HCT116 (cell line): ENCODE data around the gene SKA3. TPM values are rescaled to one million over a fixed set of nuclear protein-coding genes. Genes with fewer than 3 reads are reported as not detected.

Experiments
- ATAC-seq: fragments of 200-7000 bp; cut with Tn5 transposase; 2 replicates; pipeline ENCODE4 v1.9.1; 2020; ENCODE audit warnings: mild to moderate bottlenecking, moderate library complexity
- BruUV-seq: library from RNA; stranded (reverse); fragments of 400-500 nt; replicated peaks from 2 replicates; lab custom pipeline; 2021; lab: Mats Ljungman, UMichigan
- CTCF ChIA-PET: fragments of 300-600 bp; sonication (Branson Sonifier 250); formaldehyde crosslinking; loops from one replicate; lab custom pipeline; 2021; ENCODE audit warnings: antibody characterized with exemption; lab: Charles Lee
- POLR2A ChIA-PET: fragments of 300-600, 350-600 bp; sonication (Branson Sonifier 250); formaldehyde crosslinking; loops from one replicate; lab custom pipeline; 2021; ENCODE audit warnings: antibody characterized with exemption; lab: Charles Lee
- RAD21 ChIA-PET, 2 experiments: fragments of 300-600 bp; sonication (Branson Sonifier 250); formaldehyde crosslinking; loops; one replicate each; lab custom pipeline; 2023; ENCODE audit warnings: low total read pairs in 2 of 2; ENCODE audit not compliant: uncharacterized antibody in 2 of 2, unreplicated experiment in 2 of 2, low non-redundant PET in 1 of 2; lab: Charles Lee
- DNase-seq: peaks from one replicate; pipeline ENCODE4 v3.0.0-alpha.2; 2010; ENCODE audit warnings: low read depth, low spot score
- H2AFZ ChIP-seq: fragments of 200-600 bp; shearing (Covaris generic), sonication (generic); 2 replicates; pipeline ENCODE4 v1.6.1; 2017; ENCODE audit warnings: low read depth, mixed run types, mixed read lengths, antibody characterized with exemption, low read length; ENCODE audit not compliant: poor library complexity, severe bottlenecking
- H3K27ac ChIP-seq: 2 replicates; pipeline ENCODE4 v1.5.1; 2012; ENCODE audit warnings: low read depth, low read length
- H3K27me3 ChIP-seq: fragments of 200-600 bp; sonication (generic); 2 replicates; pipeline ENCODE4 v1.6.1; 2016; ENCODE audit warnings: mixed run types, low read length, mixed read lengths; ENCODE audit not compliant: insufficient read depth
- H3K36me3 ChIP-seq, 2 experiments: fragments of 200-500 bp in 1 of 2; fragments of 200-600 bp in 1 of 2; sonication (Bioruptor generic) in 1 of 2; sonication (generic) in 1 of 2; 2 replicates each; pipeline versions ENCODE4 v1.5.1 to v1.6.1; 2014 to 2016; ENCODE audit warnings: low read length in 2 of 2, inconsistent platforms in 1 of 2, mixed read lengths in 1 of 2, mixed run types in 1 of 2; ENCODE audit not compliant: insufficient read depth in 2 of 2, control insufficient read depth in 1 of 2
- H3K4me1 ChIP-seq, 2 experiments: fragments of 200-600 bp in 1 of 2; sonication (generic) in 1 of 2; 2 replicates each; pipeline versions ENCODE4 v1.5.1 to v1.6.1; 2012 to 2017; ENCODE audit warnings: low read length in 2 of 2, inconsistent platforms in 1 of 2, mild to moderate bottlenecking in 1 of 2, mixed read lengths in 1 of 2, mixed run types in 1 of 2, moderate library complexity in 1 of 2; ENCODE audit not compliant: insufficient read depth in 2 of 2, control insufficient read depth in 1 of 2
- H3K4me2 ChIP-seq: fragments of 200-600 bp; sonication (generic); 2 replicates; pipeline ENCODE4 v1.6.1; 2017; ENCODE audit warnings: mixed run types, low read length, mixed read lengths
- H3K4me3 ChIP-seq, 2 experiments: fragments of 200-600 bp in 1 of 2; sonication (generic) in 1 of 2; replicated peaks in 1 of 2; 2 replicates each; pipeline ENCODE4 v1.5.1; 2011 to 2016; ENCODE audit warnings: low read length in 2 of 2, control low read depth in 1 of 2, low read depth in 1 of 2, mild to moderate bottlenecking in 1 of 2, mixed read lengths in 1 of 2, mixed run types in 1 of 2
- H3K79me2 ChIP-seq: fragments of 200-600 bp; sonication (generic); 2 replicates; pipeline ENCODE4 v1.6.1; 2017; ENCODE audit warnings: mild to moderate bottlenecking, mixed run types, low read length, moderate library complexity, mixed read lengths; ENCODE audit not compliant: insufficient read depth
- H3K9ac ChIP-seq: fragments of 200-600 bp; sonication (generic); 2 replicates; pipeline ENCODE4 v1.6.1; 2016; ENCODE audit warnings: low read length, mixed read lengths
- H3K9me2 ChIP-seq: fragments of 200-600 bp; sonication (generic), shearing (Covaris generic); 2 replicates; pipeline ENCODE4 v1.6.1; 2017; ENCODE audit warnings: mixed run types, mild to moderate bottlenecking, moderate library complexity; ENCODE audit not compliant: insufficient read depth
- H3K9me3 ChIP-seq, 2 experiments: fragments of 200-500 bp in 1 of 2; fragments of 200-600 bp in 1 of 2; sonication (Bioruptor generic) in 1 of 2; sonication (generic) in 1 of 2; 2 replicates each; pipeline ENCODE4 v1.6.1; 2014 to 2017; ENCODE audit warnings: low read length in 2 of 2, mixed read lengths in 2 of 2, inconsistent platforms in 1 of 2, low read depth in 1 of 2, mild to moderate bottlenecking in 1 of 2, mixed run types in 1 of 2, moderate library complexity in 1 of 2; ENCODE audit not compliant: control insufficient read depth in 1 of 2, insufficient read depth in 1 of 2
- H4K20me1 ChIP-seq: fragments of 200-600 bp; sonication (generic), shearing (Covaris generic); 2 replicates; pipeline ENCODE4 v1.6.1; 2017; ENCODE audit warnings: mixed run types, mild to moderate bottlenecking, moderate library complexity; ENCODE audit not compliant: insufficient read depth
- CBX3 ChIP-seq: IDR thresholded peaks from 2 replicates; pipeline ENCODE4 v1.6.1; 2012; ENCODE audit warnings: low read depth
- ELF1 ChIP-seq: IDR thresholded peaks from 2 replicates; pipeline ENCODE4 v1.6.1; 2012; ENCODE audit warnings: low read depth, borderline replicate concordance
- EZH2phosphoT487 ChIP-seq: fragments of 200-600 bp; IDR thresholded peaks from 2 replicates; pipeline ENCODE4 v1.6.1; 2018; ENCODE audit warnings: antibody characterized with exemption, borderline replicate concordance
- FOSL1 ChIP-seq: IDR thresholded peaks from 2 replicates; pipeline ENCODE4 v1.6.1; 2012; ENCODE audit warnings: low read depth
- JUND ChIP-seq: IDR thresholded peaks from 2 replicates; pipeline ENCODE4 v1.6.1; 2012
- POLR2A ChIP-seq: IDR thresholded peaks from 2 replicates; pipeline ENCODE4 v1.7.0; 2011; ENCODE audit warnings: borderline replicate concordance; ENCODE audit not compliant: insufficient read depth, insufficient read length; ENCODE audit errors: extremely low read depth
- RAD21 ChIP-seq: IDR thresholded peaks from 2 replicates; pipeline ENCODE4 v1.6.1; 2012; ENCODE audit warnings: low read depth, mild to moderate bottlenecking
- SIN3A ChIP-seq: IDR thresholded peaks from 2 replicates; pipeline ENCODE4 v1.6.1; 2012; ENCODE audit warnings: low read depth
- SP1 ChIP-seq: IDR thresholded peaks from 2 replicates; pipeline ENCODE4 v1.6.1; 2012; ENCODE audit warnings: low read depth
- SRF ChIP-seq: IDR thresholded peaks from 2 replicates; pipeline ENCODE4 v1.6.1; 2012; ENCODE audit warnings: low read depth
- ZFX ChIP-seq: fragments of 450-650 bp; IDR thresholded peaks from 2 replicates; pipeline ENCODE4 v1.6.1; 2017
- intact Hi-C: fragments of 100-400 bp; cut with micrococcal nuclease; formaldehyde crosslinking; loops from 2 replicates; pipeline ENCODE4 v1.10.0; 2022
- total RNA-seq: library from RNA; stranded (reverse); gene quantifications from one replicate; pipeline ENCODE4 v1.2.1, GENCODE V29; 2021; ENCODE audit not compliant: unreplicated experiment
- TF ChIP-seq, protein P1 (sequence below): IDR thresholded peaks from 2 replicates; pipeline ENCODE4 v1.6.1; 2012; ENCODE audit warnings: low read depth
- TF ChIP-seq, protein P2 (sequence below): IDR thresholded peaks from 2 replicates; pipeline ENCODE4 v1.6.1; 2011; ENCODE audit warnings: mild to moderate bottlenecking, low read length, moderate library complexity; ENCODE audit not compliant: insufficient replicate concordance; ENCODE audit errors: extremely low read depth
- TF ChIP-seq, protein P3 (sequence below), 3 experiments: fragments of 200-600 bp in 1 of 3; sonication (generic) in 1 of 3; IDR thresholded peaks in 2 of 3; conservative IDR thresholded peaks in 1 of 3; 2 replicates each; pipeline ENCODE4 v1.5.1; 2012 to 2017; ENCODE audit warnings: low read depth in 2 of 3, low read length in 2 of 3, antibody characterized with exemption in 1 of 3, borderline replicate concordance in 1 of 3, control low read depth in 1 of 3, mild to moderate bottlenecking in 1 of 3, mixed read lengths in 1 of 3, mixed run types in 1 of 3, moderate library complexity in 1 of 3; ENCODE audit not compliant: insufficient read depth in 1 of 3
- TF ChIP-seq, protein P4 (sequence below): IDR thresholded peaks from 2 replicates; pipeline ENCODE4 v1.6.1; 2012

SKA3 gene
- total RNA-seq, 1 experiment from 2014 or later, result 43.3 TPM

DNA sequence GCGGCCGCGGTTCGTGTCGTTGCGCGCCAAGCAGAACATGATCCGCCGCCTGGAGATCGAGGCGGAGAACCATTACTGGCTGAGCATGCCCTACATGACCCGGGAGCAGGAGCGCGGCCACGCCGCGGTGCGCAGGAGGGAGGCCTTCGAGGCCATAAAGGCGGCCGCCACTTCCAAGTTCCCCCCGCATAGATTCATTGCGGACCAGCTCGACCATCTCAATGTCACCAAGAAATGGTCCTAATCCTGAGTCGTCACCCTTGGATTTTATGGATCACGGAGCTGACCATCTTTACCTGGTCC is 581 bp upstream of the SKA3 start:
- intact Hi-C loops, result loop anchor here (1.0 kb wide), 1 partner anchor 67 kb away; no protein-coding TSS in a partner anchor
- H3K27me3 ChIP-seq, result no peaks in the 10 kb centered on the region
- H3K9me2 ChIP-seq, result no peaks in the 10 kb centered on the region
- ChIA-PET RAD21 (no interaction called here), POLR2A (interaction anchor here (0.7 to 2.7 kb wide), 11 partner anchors 8 to 980 kb away, joined by 3 to 10 read pairs (median 5); partner anchors contain the start of gene LATS2)
- DNase-seq, result no peak
- no TSS peak for BruUV-seq
- no peaks in the 10 kb centered on the region for H3K9me3 ChIP-seq
- H3K36me3 ChIP-seq, result peaks cover under 1 to 12% of the 10 kb centered on the region in 2 experiments; a peak in 2 of 4 replicates
- peak overlapping the region; percentile 94 for H3K9ac ChIP-seq
- no peak overlapping the region for H2AFZ ChIP-seq
- peak overlapping the region; percentile 75 to 95 for H3K4me3 ChIP-seq
- TF ChIP-seq, protein P1, sequence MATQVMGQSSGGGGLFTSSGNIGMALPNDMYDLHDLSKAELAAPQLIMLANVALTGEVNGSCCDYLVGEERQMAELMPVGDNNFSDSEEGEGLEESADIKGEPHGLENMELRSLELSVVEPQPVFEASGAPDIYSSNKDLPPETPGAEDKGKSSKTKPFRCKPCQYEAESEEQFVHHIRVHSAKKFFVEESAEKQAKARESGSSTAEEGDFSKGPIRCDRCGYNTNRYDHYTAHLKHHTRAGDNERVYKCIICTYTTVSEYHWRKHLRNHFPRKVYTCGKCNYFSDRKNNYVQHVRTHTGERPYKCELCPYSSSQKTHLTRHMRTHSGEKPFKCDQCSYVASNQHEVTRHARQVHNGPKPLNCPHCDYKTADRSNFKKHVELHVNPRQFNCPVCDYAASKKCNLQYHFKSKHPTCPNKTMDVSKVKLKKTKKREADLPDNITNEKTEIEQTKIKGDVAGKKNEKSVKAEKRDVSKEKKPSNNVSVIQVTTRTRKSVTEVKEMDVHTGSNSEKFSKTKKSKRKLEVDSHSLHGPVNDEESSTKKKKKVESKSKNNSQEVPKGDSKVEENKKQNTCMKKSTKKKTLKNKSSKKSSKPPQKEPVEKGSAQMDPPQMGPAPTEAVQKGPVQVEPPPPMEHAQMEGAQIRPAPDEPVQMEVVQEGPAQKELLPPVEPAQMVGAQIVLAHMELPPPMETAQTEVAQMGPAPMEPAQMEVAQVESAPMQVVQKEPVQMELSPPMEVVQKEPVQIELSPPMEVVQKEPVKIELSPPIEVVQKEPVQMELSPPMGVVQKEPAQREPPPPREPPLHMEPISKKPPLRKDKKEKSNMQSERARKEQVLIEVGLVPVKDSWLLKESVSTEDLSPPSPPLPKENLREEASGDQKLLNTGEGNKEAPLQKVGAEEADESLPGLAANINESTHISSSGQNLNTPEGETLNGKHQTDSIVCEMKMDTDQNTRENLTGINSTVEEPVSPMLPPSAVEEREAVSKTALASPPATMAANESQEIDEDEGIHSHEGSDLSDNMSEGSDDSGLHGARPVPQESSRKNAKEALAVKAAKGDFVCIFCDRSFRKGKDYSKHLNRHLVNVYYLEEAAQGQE, result no peak
- TF ChIP-seq EZH2phosphoT487 (no peak), SP1 (no peak), RAD21 (no peak), JUND (no peak), ZFX (no peak; the same call in none of the 2 replicates), SIN3A (no peak), SRF (no peak), ELF1 (no peak), CBX3 (no peak), POLR2A (no peak), FOSL1 (no peak)
- TF ChIP-seq, protein P2, sequence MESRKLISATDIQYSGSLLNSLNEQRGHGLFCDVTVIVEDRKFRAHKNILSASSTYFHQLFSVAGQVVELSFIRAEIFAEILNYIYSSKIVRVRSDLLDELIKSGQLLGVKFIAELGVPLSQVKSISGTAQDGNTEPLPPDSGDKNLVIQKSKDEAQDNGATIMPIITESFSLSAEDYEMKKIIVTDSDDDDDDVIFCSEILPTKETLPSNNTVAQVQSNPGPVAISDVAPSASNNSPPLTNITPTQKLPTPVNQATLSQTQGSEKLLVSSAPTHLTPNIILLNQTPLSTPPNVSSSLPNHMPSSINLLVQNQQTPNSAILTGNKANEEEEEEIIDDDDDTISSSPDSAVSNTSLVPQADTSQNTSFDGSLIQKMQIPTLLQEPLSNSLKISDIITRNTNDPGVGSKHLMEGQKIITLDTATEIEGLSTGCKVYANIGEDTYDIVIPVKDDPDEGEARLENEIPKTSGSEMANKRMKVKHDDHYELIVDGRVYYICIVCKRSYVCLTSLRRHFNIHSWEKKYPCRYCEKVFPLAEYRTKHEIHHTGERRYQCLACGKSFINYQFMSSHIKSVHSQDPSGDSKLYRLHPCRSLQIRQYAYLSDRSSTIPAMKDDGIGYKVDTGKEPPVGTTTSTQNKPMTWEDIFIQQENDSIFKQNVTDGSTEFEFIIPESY, result no peak
- TF ChIP-seq, protein P3, sequence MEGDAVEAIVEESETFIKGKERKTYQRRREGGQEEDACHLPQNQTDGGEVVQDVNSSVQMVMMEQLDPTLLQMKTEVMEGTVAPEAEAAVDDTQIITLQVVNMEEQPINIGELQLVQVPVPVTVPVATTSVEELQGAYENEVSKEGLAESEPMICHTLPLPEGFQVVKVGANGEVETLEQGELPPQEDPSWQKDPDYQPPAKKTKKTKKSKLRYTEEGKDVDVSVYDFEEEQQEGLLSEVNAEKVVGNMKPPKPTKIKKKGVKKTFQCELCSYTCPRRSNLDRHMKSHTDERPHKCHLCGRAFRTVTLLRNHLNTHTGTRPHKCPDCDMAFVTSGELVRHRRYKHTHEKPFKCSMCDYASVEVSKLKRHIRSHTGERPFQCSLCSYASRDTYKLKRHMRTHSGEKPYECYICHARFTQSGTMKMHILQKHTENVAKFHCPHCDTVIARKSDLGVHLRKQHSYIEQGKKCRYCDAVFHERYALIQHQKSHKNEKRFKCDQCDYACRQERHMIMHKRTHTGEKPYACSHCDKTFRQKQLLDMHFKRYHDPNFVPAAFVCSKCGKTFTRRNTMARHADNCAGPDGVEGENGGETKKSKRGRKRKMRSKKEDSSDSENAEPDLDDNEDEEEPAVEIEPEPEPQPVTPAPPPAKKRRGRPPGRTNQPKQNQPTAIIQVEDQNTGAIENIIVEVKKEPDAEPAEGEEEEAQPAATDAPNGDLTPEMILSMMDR (IDR thresholded peaks at IDR 0.05 in 2 of 3, conservative IDR thresholded peaks at IDR 0.05 in 1 of 3; ENCODE audit: borderline replicate concordance in 1 of 3, insufficient read depth in 1 of 3, low read depth in 2 of 3, low read length in 2 of 3), result no peak
- TF ChIP-seq, protein P4, sequence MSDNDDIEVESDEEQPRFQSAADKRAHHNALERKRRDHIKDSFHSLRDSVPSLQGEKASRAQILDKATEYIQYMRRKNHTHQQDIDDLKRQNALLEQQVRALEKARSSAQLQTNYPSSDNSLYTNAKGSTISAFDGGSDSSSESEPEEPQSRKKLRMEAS, result no peak; the same call in 1 of the 2 replicates
- TF ChIP-seq, all 23 proteins: peak for 0
- Histone ChIP-seq H4K20me1 (no peaks in the 10 kb centered on the region), H3K27ac (peak overlapping the region; percentile 95), H3K79me2 (peaks cover 62% of the 10 kb centered on the region), H3K4me1 (peaks cover 13 to 31% of the 10 kb centered on the region in 2 experiments), H3K4me2 (peak overlapping the region; percentile 91)
- ATAC-seq, result peak; percentile 15
- CTCF ChIA-PET, result interaction anchor here (1.1 to 1.9 kb wide), 5 partner anchors 8 to 300 kb away, joined by 3 to 5 read pairs (median 4); no protein-coding TSS in a partner anchor
